ENCODE results near the gene PDE8B. TPM values are rescaled to one million over a fixed set of nuclear protein-coding genes. Genes with fewer than 3 reads are reported as not detected.

Gene PDE8B
- total RNA-seq, 1 donor from 2014 or later, result 0.18 TPM

GRCh38 chr5:77241444-77241843, 31.0 kb downstream of the PDE8B start:
- Mint-ChIP-seq H3K4me3 (ENCODE audit: unreplicated experiment) (no peak overlapping the region), H3K9me3 (ENCODE audit: unreplicated experiment) (no peaks in the 10 kb centered on the region), H3K36me3 (ENCODE audit: low read depth, unreplicated experiment) (no peaks in the 10 kb centered on the region), H3K27ac (ENCODE audit: unreplicated experiment) (no peak overlapping the region), H3K4me1 (ENCODE audit: low read depth, unreplicated experiment) (no peaks in the 10 kb centered on the region), H3K27me3 (ENCODE audit: low read depth, unreplicated experiment) (no peaks in the 10 kb centered on the region)
- Histone ChIP-seq H4K20me1 (ENCODE audit: insufficient read depth, low read length) (no peaks in the 10 kb centered on the region), H3K36me3 (ENCODE audit: insufficient read depth, low read length) (no peaks in the 10 kb centered on the region), H3K9me3 (ENCODE audit: insufficient read depth, low read depth, low read length) (no peaks in the 10 kb centered on the region), H3K27ac (ENCODE audit: low read depth, low read length) (no peak overlapping the region), H3K79me2 (ENCODE audit: insufficient read depth, low read length) (no peaks in the 10 kb centered on the region), H3K9ac (ENCODE audit: low read length) (no peak overlapping the region), H3K4me1 (ENCODE audit: insufficient read depth, low read length) (no peaks in the 10 kb centered on the region), H2AFZ (ENCODE audit: low read depth, low read length) (no peak overlapping the region), H3K27me3 (ENCODE audit: insufficient read depth, low read length) (no peaks in the 10 kb centered on the region), H3K4me2 (ENCODE audit: low read length) (no peak overlapping the region), H3K4me3 (ENCODE audit: insufficient read depth, low read depth, low read length) (no peak overlapping the region)
- no peak for TF ChIP-seq CTCF (IDR thresholded peaks at IDR 0.05; ENCODE audit: insufficient read depth, low read depth, low read length)
- no peak for TF ChIP-seq EZH2 (IDR thresholded peaks at IDR 0.05; ENCODE audit: insufficient read depth, low read length)
- FAIRE-seq (no peak), DNase-seq (ENCODE audit: low read depth) (no peak)

- Histone ChIP-seq H3K9me3 (ENCODE audit: insufficient read depth, low read depth, low read length) (no peaks in the 10 kb centered on the region), H3K4me3 (ENCODE audit: insufficient read depth, low read depth, low read length) (no peak overlapping the region), H2AFZ (ENCODE audit: low read depth, low read length) (no peak overlapping the region), H3K79me2 (ENCODE audit: insufficient read depth, low read length) (no peaks in the 10 kb centered on the region), H3K9ac (ENCODE audit: low read length) (no peak overlapping the region), H3K27me3 (ENCODE audit: insufficient read depth, low read length) (peaks cover 5% of the 10 kb centered on the region), H3K36me3 (ENCODE audit: insufficient read depth, low read length) (no peaks in the 10 kb centered on the region), H4K20me1 (ENCODE audit: insufficient read depth, low read length) (no peaks in the 10 kb centered on the region), H3K4me1 (ENCODE audit: insufficient read depth, low read length) (no peaks in the 10 kb centered on the region), H3K4me2 (ENCODE audit: low read length) (no peak overlapping the region), H3K27ac (ENCODE audit: low read depth, low read length) (no peak overlapping the region)
- DNase-seq (ENCODE audit: low read depth) (no peak), FAIRE-seq (no peak)
- Mint-ChIP-seq H3K9me3 (ENCODE audit: unreplicated experiment) (peaks cover 6% of the 10 kb centered on the region), H3K27ac (ENCODE audit: unreplicated experiment) (no peak overlapping the region), H3K27me3 (ENCODE audit: low read depth, unreplicated experiment) (peaks cover 7% of the 10 kb centered on the region), H3K4me3 (ENCODE audit: unreplicated experiment) (no peak overlapping the region), H3K4me1 (ENCODE audit: low read depth, unreplicated experiment) (peaks cover 3% of the 10 kb centered on the region), H3K36me3 (ENCODE audit: low read depth, unreplicated experiment) (no peaks in the 10 kb centered on the region)
- TF ChIP-seq CTCF (IDR thresholded peaks at IDR 0.05; ENCODE audit: insufficient read depth, low read depth, low read length) (no peak), EZH2 (IDR thresholded peaks at IDR 0.05; ENCODE audit: insufficient read depth, low read length) (no peak)
Measured at GRCh38 chr5:77249475-77249874, 39.0 kb downstream of the PDE8B start.

DNA sequence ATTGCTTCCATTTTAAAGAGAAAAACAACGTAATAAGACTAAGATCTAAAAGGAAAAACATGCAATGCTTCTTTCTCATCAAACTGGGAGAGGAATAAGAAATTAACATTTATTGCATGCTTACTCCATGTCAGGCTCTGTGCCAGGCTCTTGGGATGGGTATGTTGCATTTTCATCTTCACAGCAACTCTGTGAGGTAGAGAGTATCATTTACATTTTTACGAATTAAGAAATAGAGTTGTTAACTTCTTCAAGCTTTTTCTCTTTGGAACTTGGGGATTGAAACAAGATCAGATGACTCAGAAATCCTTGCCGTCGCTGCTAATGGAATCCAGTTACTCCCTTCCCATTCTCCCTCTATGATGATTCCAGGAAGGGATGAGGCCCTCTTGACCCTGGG, 39.5 kb downstream of the PDE8B start:
- Histone ChIP-seq H3K9me3 (ENCODE audit: insufficient read depth, low read depth, low read length) (no peaks in the 10 kb centered on the region), H3K36me3 (ENCODE audit: insufficient read depth, low read length) (no peaks in the 10 kb centered on the region), H3K4me2 (ENCODE audit: low read length) (no peak overlapping the region), H3K4me3 (ENCODE audit: insufficient read depth, low read depth, low read length) (no peak overlapping the region), H2AFZ (ENCODE audit: low read depth, low read length) (no peak overlapping the region), H3K4me1 (ENCODE audit: insufficient read depth, low read length) (no peaks in the 10 kb centered on the region), H3K27me3 (ENCODE audit: insufficient read depth, low read length) (peaks cover 9% of the 10 kb centered on the region), H4K20me1 (ENCODE audit: insufficient read depth, low read length) (no peaks in the 10 kb centered on the region), H3K79me2 (ENCODE audit: insufficient read depth, low read length) (no peaks in the 10 kb centered on the region), H3K9ac (ENCODE audit: low read length) (no peak overlapping the region), H3K27ac (ENCODE audit: low read depth, low read length) (no peak overlapping the region)
- Mint-ChIP-seq H3K4me1 (ENCODE audit: low read depth, unreplicated experiment) (peaks cover 3% of the 10 kb centered on the region), H3K27ac (ENCODE audit: unreplicated experiment) (no peak overlapping the region), H3K4me3 (ENCODE audit: unreplicated experiment) (no peak overlapping the region), H3K9me3 (ENCODE audit: unreplicated experiment) (peaks cover 6% of the 10 kb centered on the region), H3K36me3 (ENCODE audit: low read depth, unreplicated experiment) (no peaks in the 10 kb centered on the region), H3K27me3 (ENCODE audit: low read depth, unreplicated experiment) (peaks cover 11% of the 10 kb centered on the region)
- no peak for FAIRE-seq
- TF ChIP-seq CTCF (IDR thresholded peaks at IDR 0.05; ENCODE audit: insufficient read depth, low read depth, low read length) (no peak), EZH2 (IDR thresholded peaks at IDR 0.05; ENCODE audit: insufficient read depth, low read length) (no peak)
- DNase-seq (ENCODE audit: low read depth), result no peak
